HG03064 (cell line): Measurements from ENCODE around the gene CNOT3.
"Not testable (repeated sequence)": the region's sequence is repeated elsewhere in the genome, so short reads cannot be mapped to it uniquely, and the experiment has no call there.

ENCODE experiments used
- ATAC-seq: cut with Tn5 transposase; IDR thresholded peaks from one replicate; pipeline ENCODE4 v1.9.1; 2021; ENCODE audit warnings: low read depth; ENCODE audit not compliant: unreplicated experiment

Gene CNOT3

DNA sequence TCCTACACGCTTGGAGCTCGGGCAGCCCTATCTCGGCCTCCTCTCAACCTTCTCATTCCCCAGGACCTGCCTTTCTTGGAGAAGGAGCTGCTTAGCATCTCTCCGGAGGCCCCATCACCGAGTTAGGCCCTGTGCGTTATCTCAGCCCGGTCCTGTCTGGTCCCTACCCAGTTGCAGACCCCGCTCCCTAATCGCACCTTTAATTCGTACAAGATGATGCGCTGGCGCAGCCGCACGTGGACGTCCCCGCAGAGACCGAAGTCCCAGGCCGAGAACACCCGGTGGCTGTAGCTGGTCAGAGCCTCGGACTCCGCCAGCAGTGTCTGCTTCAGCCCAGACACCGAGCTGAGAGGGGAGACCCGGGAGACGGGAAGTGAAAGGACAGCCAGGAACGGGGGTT, 27.7 kb downstream of the CNOT3 start:
- no peak for ATAC-seq

DNA sequence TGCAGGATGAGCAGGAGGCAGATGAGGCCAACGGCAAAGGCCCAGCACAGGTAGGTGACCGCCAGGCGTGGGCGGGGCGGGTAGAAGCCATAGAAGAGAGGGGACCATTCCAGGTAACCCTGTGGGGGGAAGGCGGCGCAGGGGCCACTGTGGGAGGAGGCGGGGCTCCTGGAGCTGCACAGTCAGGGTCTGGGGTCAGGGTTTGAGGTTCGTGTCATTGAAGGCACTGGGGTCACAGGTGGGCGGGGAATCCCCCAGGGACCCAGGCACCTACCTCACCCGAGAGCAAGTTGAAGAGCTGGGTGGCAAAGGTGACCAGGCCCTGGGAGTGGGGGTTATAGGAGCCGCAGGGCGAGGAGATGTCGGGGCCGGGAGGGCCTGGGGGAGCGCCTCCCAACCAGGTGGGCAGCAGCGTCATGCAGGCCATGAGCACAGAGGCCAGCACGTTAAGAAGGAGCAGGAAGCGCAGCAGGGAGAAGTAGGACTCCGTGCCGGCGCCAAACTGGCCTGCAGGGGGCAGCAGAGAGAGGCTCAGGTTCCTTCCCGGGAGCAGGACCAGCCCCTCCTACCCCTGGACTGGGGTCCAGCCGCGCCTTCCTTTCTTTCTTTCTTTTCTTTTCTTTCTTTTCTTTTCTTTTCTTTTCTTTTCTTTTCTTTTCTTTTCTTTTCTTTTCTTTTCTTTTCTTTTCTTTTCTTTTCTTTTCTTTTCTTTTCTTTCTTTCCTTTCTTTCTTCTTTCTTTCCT, 30.8 kb downstream of the CNOT3 start:
- no peak for ATAC-seq

DNA sequence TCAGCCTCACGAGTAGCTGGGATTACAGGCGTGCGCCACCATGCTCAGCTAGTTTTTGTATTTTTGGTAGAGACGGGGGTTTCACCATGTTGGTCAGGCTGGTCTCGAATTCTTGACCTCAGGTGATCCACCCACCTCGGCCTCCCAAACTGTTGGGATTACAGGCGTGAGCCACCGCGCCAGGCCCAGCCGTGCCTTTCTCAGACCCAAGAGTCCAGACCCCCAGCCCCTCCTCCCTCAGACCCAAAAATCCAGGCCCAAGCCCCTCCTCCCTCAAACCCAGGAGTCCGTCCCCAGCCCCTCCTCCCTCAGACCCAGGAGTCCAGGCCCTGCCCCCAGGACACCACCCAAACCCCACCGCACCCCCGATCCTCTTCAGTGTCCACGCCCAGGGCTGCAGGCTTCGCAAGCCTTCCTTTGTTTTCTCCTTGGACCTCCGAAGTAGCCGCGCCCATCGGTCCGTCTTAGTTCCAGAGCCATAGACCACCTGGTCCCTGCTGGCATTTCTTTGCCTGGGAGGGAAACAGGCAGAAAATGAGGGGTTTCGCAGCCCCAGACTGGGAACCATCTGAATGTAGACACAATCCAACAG, 31.7 kb downstream of the CNOT3 start:
- no peak for ATAC-seq

DNA sequence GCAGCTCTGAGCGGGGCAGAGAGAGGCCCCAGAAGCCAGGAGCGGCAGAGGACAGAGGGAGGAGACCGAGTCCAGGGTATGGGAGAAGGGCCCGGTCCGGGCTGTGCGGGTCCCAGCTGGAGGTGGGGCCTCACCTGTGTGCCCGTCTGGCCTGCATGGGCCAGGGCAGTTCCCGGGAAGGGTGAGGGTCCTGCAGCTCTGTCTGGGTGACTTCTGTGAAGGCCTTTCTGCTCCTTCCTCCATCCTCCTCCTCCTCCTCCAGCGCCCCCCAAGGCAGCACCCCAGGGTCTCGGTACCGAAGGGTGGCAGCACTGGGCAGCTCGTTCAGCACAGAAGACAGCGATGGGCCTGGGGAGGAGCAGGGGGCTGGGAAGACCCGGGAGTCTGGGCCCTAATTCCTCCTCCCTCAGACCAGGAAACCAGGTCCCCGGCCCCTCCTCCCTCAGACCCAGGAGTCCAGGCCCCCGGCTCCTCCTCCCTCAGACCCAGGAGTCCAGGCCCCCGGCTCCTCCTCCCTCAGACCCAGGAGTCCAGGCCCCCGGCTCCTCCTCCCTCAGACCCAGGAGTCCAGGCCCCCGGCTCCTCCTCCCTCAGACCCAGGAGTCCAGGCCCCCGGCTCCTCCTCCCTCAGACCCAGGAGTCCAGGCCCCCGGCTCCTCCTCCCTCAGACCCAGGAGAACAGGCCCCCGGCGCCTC, 34.3 kb downstream of the CNOT3 start:
- ATAC-seq, result not testable (repeated sequence)

DNA sequence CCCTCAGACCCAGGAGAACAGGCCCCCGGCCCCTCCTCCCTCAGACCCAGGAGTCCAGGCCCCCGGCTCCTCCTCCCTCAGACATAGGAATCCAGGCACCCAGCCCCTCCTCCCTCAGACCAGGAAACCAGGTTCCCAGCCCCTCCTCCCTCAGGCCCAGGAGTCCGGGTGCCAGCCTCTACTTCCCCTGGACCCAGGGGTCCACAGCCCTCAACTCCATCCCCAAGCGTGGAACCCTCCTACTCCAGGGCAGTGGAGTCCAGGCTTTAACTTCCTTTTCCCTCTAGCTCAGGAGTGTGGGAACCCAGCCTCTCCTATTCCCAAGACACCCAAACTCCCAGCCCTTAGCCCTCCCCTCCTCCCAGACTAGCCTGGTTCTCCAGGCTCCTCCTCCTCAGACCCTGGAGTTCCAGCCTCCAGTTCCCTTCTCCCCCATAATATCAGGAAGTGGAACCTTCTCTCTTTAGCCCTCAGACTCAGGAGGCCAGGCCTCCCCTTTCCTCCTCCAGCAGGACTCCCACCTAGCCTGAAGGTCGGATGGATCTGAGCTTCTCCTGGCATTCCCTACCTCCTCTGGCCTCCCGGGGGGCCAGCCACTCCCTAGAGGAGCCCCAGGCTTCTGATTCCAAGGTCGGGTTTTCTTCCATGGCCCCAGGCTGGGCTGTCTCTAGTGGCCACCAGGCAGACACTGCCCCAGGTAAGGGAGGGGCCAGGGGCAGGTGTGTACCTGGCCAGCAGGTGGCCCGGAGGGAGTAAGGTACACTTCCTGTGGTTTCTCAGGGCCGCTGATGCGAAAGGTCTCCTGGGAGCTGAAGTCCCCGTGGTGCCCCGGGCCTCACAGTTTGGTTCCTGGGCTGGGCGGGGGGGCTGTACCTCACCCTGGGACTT, 35.2 kb downstream of the CNOT3 start, which contains the start of gene TMC4:
Gene TMC4, minus strand, starts transcription at position 690 of the 888 bp plus-strand sequence. Its CDS starts 43 bp downstream, at position 647.
- ATAC-seq, result no peak

DNA sequence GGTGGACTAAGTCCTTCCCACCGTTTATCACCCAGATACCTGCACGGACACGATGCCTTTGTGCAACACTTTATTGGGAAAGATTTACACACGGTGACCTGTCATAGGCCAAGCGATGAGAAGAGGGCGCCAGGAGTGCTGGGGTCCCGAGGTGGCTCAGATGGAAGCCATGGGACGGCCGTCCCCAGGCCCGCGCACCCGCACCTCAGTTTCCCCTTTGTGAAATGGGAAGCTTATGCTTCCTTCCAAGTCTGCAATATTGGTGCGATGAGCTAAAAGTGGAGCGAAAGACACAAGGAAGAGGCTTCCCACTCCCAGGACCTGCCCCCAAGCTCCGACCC, 35.8 kb downstream of the CNOT3 start:
- ATAC-seq, result no peak

DNA sequence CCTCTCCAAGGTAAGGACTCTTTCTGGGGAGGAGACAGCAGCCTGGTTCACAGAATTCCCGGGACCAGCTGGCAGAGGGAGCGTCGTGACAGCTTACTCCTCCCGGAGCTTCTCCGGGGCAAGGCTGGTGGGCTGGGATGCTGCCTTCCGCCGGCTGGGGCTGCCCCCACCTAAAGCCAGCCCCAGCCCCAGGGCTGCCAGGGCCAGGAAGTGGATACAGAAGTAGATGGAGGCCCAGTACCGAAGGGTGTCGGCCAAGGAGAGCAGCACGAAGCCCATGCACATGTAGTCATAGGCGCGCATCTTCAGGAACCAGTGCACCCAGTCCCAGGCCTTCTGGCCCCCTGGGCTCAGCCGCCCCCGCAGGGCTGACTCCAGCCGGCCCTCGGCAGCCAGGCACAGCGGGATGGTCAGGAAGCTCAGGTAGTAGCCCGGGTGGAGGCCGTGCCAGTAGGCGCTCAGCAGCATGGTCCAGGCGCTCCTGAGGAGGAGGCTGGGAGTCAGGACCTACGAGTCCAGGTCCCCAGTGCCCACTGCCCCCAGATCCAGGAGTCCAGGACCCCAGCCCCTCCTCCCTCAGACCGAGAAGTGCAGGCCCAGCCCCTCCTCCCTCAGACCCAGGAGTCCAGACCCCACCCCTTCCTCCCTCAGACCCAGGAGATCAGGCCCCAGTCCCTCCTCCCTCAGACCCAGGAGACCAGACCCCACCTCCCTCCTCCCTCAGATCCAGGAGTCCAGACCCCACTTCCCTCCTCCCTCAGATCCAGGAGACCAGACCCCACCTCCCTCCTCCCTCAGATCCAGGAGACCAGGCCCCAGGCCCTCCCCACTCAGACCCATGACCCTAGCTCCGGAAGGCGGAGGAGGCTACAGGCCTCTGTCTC, 36.6 kb downstream of the CNOT3 start:
- ATAC-seq, result no peak

DNA sequence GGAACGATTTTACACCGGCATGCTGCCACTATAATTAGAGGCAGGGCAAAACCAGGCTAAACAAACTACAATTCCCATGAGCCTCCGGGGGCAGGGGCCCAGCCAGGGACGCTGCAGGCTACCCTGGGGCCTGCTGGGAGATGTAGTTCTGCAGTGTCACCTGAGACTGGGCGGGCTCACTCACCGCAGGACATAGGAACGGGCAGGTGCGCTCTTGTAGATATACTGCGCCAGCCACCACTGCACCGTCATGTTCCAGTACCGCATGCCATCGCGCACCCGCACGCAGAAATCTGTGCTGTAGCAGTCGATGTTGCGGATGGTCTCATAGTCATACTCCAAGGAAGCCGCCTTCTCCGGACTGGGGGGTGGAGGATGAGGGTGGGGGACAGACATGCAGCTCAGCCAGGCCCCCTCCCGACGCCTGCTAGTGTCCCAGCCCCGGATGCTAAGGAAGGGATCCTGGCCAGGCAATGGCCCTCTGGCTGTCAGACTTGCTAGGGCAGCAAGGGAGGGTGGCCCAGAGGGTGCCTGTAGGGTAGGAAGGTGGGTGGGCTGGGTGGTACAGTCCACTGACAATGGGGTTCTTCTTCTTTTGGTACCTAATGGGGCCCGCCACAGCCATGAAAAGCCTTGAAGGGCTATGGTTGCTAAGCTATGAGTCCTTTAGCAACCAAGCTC, 41.2 kb downstream of the CNOT3 start:
- no peak for ATAC-seq

DNA sequence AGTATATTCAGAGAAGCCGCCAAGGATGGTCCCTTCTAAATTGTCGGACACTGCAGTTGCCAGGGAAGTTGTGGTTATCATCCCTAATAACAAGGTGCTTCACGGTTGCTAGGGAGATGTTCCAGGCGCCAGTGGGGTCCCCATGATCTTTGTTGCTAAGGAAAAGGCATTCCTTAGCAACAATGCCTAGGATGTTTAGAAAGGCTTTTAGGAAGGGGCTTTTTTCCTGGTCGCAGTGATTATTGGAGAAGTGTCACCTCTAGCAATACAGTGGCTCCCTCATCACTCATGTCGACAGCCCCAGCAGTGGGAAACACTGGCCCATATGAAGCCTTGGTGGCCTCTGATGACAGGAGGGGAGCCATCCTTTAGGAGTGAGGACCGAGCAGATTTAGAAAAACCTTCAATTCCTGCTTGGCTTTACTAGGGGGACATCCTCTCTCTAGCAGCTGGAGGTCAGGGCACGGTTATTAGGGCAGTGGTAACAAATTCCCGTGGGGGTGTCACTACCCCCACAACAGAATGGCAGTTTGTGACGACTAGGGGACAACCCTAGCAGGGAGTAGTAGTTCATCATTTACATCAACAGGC, 41.8 kb downstream of the CNOT3 start:
- ATAC-seq, result no peak

DNA sequence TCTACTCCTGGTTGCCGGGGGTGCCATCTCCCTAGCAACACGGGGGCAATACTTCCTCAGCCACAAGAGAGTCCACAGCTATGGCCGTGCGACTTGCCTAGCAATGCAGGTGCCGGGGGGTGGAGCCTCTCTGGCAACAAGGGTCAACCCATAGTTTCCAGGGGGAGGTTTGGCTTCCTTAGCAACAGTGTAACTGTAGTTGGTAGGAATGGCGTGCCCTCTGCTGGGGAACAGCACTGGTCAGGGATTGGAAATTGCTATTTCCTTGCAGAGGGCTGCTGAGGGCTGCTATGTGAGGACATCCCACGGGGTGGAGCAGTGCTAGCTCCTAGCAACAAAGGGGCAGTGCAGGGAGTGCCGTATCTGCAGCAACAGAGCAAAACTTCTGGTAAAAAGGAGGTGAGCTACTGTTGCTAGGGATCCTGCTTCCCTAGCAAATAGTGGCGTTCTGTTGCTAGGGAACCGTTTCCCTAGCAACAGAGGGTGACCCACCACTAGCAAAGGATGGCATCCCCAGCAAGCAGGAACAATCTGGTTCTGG, 42.4 kb downstream of the CNOT3 start:
- ATAC-seq, result no peak

DNA sequence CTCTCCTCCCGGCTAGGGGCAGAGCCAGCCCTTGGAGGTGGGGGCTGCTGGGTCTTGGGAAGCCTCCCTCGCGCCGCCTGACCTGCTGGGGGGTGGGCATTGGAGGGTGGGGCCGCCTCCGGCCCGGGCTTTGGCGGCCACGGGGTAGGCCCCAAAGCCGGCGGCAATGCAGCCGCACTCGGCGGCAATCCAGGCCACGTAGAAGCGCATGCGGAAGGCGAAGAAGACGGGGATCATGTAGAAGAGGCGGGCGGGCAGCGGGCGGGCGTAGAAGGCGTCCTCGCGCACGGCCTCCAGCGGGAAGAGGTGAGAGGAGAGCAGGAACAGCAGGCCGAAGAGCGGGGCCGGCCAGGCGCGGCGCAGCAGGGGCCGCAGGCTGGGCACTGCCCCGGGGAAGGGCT, 43.1 kb downstream of the CNOT3 start:
- ATAC-seq, result no peak

DNA sequence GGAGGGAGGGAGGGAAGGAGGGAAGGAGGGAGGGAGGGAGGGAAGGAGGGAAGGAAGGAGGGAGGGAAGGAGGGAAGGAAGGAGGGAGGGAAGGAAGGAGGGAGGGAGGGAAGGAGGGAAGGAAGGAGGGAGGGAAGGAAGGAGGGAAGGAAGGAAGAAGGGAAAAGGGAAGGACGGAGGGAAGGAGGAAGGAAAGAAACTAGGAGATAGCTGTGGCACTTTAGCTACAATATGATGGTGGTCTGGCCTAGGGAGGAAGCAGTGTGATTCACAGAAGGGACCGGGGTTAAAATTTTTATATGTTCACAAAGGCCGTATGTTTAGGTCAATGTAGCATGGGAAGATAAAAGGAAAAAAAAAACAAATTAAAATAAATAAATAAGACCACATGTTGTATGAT, 44.3 kb downstream of the CNOT3 start:
- not testable (repeated sequence) for ATAC-seq

DNA sequence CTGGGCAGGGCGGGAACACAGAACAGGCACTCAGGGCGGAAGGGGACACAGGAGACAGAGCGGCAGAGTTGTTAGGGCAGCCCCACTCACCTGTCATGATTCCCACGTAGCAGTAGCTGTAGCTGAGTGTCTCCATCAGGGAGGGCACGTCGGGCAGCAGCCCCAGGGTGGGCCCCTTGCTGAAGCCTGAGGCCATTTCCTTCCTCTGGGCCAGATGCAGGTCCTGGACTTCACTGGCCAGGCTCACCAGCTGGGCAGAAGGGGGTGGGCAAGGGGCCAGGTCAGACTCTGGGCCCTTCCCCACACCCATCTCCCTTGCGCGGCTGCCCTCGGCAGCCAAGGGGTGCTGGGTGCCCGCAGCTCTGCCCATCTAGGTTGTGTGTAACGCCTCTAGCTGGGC, 45.9 kb downstream of the CNOT3 start:
- no peak for ATAC-seq

DNA sequence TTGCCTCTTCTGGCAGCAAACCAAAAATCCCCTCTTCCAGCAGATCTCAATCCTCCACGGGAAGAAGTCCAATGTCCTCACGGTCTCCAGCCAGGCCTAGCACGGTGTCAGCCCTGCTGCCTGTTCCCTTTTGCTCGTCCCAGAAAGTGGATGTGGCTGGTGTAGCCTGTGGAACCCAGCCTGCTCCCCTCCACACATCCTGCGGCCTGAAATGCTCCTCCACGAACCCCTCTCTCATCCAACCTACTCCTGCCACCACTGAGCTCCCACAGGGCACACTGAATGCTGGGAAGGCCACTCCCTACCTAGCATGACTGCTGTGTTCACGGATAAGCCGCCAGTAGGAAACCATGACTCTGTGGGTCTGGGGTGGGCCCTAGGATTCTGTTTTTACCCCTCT, 48.8 kb downstream of the CNOT3 start:
- ATAC-seq, result no peak

DNA sequence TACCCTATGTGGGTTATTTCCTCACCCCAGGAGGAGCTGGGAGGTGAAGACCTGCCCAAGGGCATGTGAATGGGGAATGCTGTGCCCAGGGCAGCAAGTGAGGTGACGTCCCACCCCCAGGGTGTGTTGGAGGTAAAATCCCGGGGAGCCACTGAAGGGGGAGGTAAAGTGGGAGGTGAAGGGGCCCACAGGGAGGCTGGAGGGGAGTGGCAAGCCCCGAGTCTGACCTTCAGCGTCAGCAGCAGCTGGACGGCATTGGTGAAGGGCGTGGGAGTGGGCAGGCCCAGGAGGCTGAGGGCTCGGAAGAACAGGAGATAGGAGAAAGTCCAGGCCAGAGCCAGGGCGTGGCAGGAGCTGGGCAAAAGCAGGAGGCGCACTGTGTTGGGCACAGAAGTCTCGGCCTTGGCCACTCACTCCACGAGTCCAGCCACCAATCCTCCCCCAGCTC, 49.4 kb downstream of the CNOT3 start:
- no peak for ATAC-seq

DNA sequence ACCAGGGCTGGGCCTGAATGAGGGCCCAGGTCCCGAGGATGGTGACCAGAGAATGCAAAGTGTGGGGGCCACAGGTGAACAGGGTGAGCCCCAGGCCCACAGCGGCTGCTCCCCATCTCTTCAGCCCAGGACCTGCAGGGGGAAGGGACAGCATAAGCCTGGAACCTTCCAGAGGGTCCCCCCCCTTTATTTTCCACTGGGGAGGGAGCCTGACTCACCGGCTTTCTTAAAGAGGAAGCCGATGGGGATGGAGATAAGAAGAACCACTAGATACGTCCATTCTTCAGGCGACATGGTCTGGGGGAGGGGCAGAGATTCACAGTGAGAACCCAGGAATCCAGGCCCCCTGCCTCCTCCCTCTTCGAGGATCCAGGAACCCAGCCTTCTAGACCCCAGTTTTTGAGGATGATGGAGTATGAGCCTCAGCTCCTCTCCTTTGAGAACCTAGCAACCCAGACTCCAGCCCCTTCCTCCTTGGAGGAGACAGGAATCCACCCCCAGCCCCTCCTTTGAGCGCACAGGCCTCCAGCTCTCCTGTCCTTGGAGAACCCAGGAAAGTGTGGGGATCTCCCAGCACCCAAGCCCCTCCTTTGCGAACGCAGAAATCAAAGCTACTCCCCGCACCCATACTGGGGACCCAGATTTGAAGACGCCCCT, 50.8 kb downstream of the CNOT3 start:
- no peak for ATAC-seq

DNA sequence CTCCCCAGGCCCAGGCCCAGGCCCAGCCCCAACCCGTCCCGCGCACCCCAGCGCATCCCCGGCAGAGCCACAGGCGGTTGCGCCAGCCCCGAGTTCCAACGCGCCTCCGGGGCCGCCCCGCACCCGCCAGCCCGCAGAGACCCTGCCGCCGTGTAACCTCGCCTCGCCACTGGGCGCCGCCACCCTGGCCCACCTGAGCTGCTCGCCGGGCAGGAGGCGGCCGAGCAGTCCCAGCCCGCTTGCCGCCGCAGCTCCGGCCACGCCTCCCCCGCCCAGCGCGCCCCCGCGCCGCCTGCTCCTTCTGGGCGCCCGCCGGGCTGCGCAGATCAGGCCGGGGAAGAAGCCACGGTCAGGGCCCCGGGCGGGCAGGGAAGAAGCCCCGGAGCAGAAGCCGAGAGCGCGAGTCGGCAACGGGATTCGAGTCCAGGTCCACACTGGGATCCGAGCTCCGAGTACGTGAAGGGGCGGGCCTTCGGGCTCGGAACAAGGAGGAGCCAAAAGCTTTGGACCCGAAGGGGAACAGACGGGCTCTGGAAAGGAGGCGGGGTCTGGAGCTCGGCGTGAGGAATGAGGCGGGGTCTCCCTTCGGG, 51.7 kb downstream of the CNOT3 start, which contains the start of gene MBOAT7:
Gene MBOAT7, minus strand, starts transcription at position 436 of the 590 bp plus-strand sequence. CDS start 1,072 bp downstream, outside the sequence.
- ATAC-seq, result peak; percentile 22
